Hepatocyte (in vitro differentiated cells): ENCODE results near the gene GORASP1. TPM values are rescaled to one million over a fixed set of nuclear protein-coding genes. Genes with fewer than 3 reads are reported as not detected.

Experiments
- DNase-seq: peaks from one replicate; pipeline ENCODE4 v3.0.0-alpha.2; 2016; ENCODE audit warnings: low spot score
- H2AFZ ChIP-seq: fragments of 200-600 bp; sonication (generic); 2 replicates; pipeline ENCODE4 v1.6.0; 2016; ENCODE audit warnings: antibody characterized with exemption, mild to moderate bottlenecking
- H3K27ac ChIP-seq: fragments of 200-600 bp; sonication (generic); 2 replicates; pipeline ENCODE4 v1.5.1; 2016; ENCODE audit warnings: mild to moderate bottlenecking
- H3K27me3 ChIP-seq: fragments of 200-600 bp; sonication (generic); 2 replicates; pipeline ENCODE4 v1.6.1; 2016
- H3K36me3 ChIP-seq: fragments of 200-600 bp; sonication (generic); replicated peaks from 2 replicates; pipeline ENCODE4 v1.5.1; 2016; ENCODE audit warnings: low read depth; ENCODE audit not compliant: insufficient read depth
- H3K4me1 ChIP-seq: fragments of 200-600 bp; sonication (generic); 2 replicates; pipeline ENCODE4 v1.5.1; 2016; ENCODE audit warnings: mild to moderate bottlenecking, moderate library complexity; ENCODE audit not compliant: insufficient read depth
- H3K4me2 ChIP-seq: fragments of 200-600 bp; sonication (generic); 2 replicates; pipeline ENCODE4 v1.6.0; 2016
- H3K4me3 ChIP-seq: fragments of 200-600 bp; sonication (generic); 2 replicates; pipeline ENCODE4 v1.5.1; 2016; ENCODE audit warnings: mild to moderate bottlenecking
- H3K79me2 ChIP-seq: fragments of 200-600 bp; sonication (generic); 2 replicates; pipeline ENCODE4 v1.6.0; 2017; ENCODE audit warnings: mild to moderate bottlenecking
- H3K9me2 ChIP-seq: fragments of 200-600 bp; sonication (generic); replicated peaks from 2 replicates; pipeline ENCODE4 v1.6.0; 2017; ENCODE audit warnings: mild to moderate bottlenecking; ENCODE audit not compliant: insufficient read depth
- H3K9me3 ChIP-seq: fragments of 200-600 bp; sonication (generic); 2 replicates; pipeline ENCODE4 v1.5.1; 2016; ENCODE audit warnings: low read depth, mild to moderate bottlenecking
- H4K20me1 ChIP-seq: fragments of 200-600 bp; sonication (generic); 2 replicates; pipeline ENCODE4 v1.6.0; 2016; ENCODE audit warnings: mild to moderate bottlenecking; ENCODE audit not compliant: insufficient read depth, poor library complexity, severe bottlenecking
- EZH2 ChIP-seq: fragments of 200-600 bp; sonication (generic); IDR thresholded peaks from 2 replicates; pipeline ENCODE4 v1.6.1; 2016; ENCODE audit warnings: antibody characterized with exemption, mild to moderate bottlenecking, borderline replicate concordance
- EZH2phosphoT487 ChIP-seq: fragments of 200-600 bp; sonication (generic); IDR thresholded peaks from one replicate; pipeline ENCODE4 v1.6.1; 2018; ENCODE audit warnings: antibody characterized with exemption, mild to moderate bottlenecking, low read depth, moderate library complexity; ENCODE audit not compliant: unreplicated experiment, severe bottlenecking
- WGBS: methylation state at CpG from one replicate; pipeline ENCODE4 v1.1.6; 2016; ENCODE audit warnings: low lambda C conversion rate; ENCODE audit errors: missing lambda C conversion rate; 5-methylcytosine and 5-hydroxymethylcytosine counted together
- polyA plus RNA-seq: library from polyadenylated mRNA; unstranded; fragments of >200 nt; fragmentation: Nextera tagmentation; extraction: Ambion mirVana; gene quantifications from 2 replicates; pipeline ENCODE4 v1.2.1, GENCODE V29; 2016
- total RNA-seq: library from RNA; depleted of rRNA; stranded (reverse); fragments of >200 nt; gene quantifications from 2 replicates; pipeline ENCODE4 v1.2.3, GENCODE V29; 2014
- TF ChIP-seq, protein P1 (sequence below): fragments of 200-600 bp; sonication (generic); IDR thresholded peaks from 2 replicates; pipeline ENCODE4 v1.5.1; 2016; ENCODE audit warnings: antibody characterized with exemption, mild to moderate bottlenecking; ENCODE audit not compliant: poor library complexity

Gene GORASP1
- total and polyA plus RNA-seq, 2 experiments from 2014 or later, result 48.6 to 49.0 TPM

DNA sequence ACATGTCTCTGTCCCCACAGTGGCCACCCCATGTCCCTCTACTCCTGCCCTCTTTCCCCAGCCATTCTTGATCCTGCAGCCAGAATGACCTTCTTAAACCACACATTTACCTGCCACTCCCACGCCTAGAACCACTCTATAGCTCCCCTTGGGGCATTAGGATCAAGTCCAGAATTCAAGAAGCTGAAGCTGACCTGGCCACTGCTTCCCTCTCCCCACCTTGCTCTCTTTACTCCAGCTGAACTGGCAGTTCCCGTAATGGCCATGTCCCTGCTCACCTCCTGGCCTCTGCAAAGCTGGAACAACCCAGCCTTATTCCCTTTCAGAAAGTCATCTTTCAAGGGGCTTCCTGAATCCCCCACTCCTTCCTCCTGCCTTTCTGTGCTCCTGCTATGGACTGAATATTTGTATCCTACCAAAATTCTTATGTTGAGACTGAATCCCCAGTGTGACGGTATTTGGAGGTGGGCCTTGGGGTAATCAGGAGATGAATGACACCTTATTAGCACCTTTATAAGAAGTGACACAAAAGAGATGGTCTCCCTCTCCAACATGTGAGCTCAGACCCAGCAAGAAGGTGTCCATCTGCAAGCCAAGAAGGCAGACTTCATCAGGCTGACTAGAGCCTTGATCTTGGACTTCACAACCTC is 42.2 kb upstream of the GORASP1 start:
- H3K4me3 ChIP-seq, result no peak overlapping the region
- H4K20me1 ChIP-seq, result peaks cover 74% of the 10 kb centered on the region
- H3K4me2 ChIP-seq, result peak overlapping the region; percentile 95
- no peaks in the 10 kb centered on the region for H3K9me3 ChIP-seq
- H3K4me1 ChIP-seq, result peaks cover 68% of the 10 kb centered on the region
- peaks cover 10% of the 10 kb centered on the region for H3K36me3 ChIP-seq
- WGBS, result 67% methylated on average over 3 of the region's 3 CpGs
- no peak for DNase-seq
- no peak for TF ChIP-seq EZH2phosphoT487
- no peak for TF ChIP-seq EZH2
- TF ChIP-seq, protein P1, sequence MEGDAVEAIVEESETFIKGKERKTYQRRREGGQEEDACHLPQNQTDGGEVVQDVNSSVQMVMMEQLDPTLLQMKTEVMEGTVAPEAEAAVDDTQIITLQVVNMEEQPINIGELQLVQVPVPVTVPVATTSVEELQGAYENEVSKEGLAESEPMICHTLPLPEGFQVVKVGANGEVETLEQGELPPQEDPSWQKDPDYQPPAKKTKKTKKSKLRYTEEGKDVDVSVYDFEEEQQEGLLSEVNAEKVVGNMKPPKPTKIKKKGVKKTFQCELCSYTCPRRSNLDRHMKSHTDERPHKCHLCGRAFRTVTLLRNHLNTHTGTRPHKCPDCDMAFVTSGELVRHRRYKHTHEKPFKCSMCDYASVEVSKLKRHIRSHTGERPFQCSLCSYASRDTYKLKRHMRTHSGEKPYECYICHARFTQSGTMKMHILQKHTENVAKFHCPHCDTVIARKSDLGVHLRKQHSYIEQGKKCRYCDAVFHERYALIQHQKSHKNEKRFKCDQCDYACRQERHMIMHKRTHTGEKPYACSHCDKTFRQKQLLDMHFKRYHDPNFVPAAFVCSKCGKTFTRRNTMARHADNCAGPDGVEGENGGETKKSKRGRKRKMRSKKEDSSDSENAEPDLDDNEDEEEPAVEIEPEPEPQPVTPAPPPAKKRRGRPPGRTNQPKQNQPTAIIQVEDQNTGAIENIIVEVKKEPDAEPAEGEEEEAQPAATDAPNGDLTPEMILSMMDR, result no peak
- no peak overlapping the region for H2AFZ ChIP-seq
- no peaks in the 10 kb centered on the region for H3K27me3 ChIP-seq
- no peaks in the 10 kb centered on the region for H3K9me2 ChIP-seq
- H3K79me2 ChIP-seq, result peaks cover 79% of the 10 kb centered on the region
- H3K27ac ChIP-seq, result peak overlapping the region; percentile 100

DNA sequence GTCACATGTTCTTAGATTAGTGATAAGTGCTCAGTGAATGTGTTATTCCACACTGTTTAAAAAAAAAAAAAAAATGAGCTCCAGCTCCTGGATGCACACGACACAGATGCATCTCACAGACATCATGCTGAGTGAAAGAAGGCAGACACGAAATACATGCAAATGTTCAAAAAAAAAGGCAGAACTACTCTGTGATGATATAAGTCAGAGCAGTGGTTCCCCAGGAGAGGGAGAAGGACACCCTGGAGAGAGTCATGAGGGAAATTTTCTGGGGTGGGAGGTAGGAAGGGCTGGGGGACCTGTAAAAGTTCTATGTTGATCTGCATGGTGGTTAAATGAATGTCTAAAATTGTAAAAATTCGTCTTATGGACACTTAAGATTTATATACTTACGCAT is 41.6 kb upstream of the GORASP1 start:
- Histone ChIP-seq H3K4me2 (peak overlapping the region; percentile 95), H3K79me2 (peaks cover 85% of the 10 kb centered on the region), H3K9me3 (no peaks in the 10 kb centered on the region), H2AFZ (no peak overlapping the region), H3K36me3 (peaks cover 10% of the 10 kb centered on the region), H3K4me3 (no peak overlapping the region), H3K9me2 (no peaks in the 10 kb centered on the region), H3K27ac (peak overlapping the region; percentile 100), H4K20me1 (peaks cover 77% of the 10 kb centered on the region), H3K4me1 (peaks cover 63% of the 10 kb centered on the region), H3K27me3 (no peaks in the 10 kb centered on the region)
- no peak for TF ChIP-seq EZH2phosphoT487
- TF ChIP-seq EZH2, result no peak
- TF ChIP-seq, protein P1, result no peak
- DNase-seq, result no peak
- 47% methylated on average over 4 of the region's 4 CpGs for WGBS

DNA sequence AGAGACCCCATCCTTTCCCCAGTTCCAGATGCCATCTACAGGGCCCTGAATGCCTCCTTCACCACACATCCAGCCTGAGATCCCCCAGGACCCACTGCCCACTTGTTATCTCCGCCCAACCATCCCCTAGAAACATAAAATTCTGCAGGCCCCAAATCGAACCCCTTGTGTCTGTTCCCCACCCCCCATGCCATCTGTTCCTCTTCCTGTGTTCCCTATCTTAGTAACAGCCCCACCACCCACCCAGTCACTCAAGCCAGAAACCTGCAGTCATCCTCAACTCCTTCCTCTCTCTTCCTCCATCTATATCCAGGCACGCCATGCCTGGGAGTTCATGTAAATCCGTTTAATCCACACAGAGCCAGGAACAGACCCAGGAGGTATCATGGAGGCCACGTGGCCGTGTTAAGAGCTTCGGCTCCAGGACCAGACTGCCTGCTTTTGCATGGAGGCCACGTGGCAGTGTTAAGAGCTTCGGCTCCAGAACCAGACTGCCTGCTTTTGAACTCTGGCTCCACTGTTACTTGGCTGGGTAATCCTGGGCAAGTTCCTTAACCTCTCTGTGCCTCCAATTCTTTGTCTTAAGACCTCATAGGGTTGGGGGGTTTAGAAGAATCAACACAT is 41.1 kb upstream of the GORASP1 start:
- Histone ChIP-seq H2AFZ (no peak overlapping the region), H4K20me1 (peaks cover 80% of the 10 kb centered on the region), H3K27ac (peak overlapping the region; percentile 100), H3K4me2 (peak overlapping the region; percentile 95), H3K4me1 (peaks cover 59% of the 10 kb centered on the region), H3K9me2 (no peaks in the 10 kb centered on the region), H3K4me3 (no peak overlapping the region), H3K79me2 (peaks cover 90% of the 10 kb centered on the region), H3K36me3 (peaks cover 10% of the 10 kb centered on the region), H3K9me3 (no peaks in the 10 kb centered on the region), H3K27me3 (no peaks in the 10 kb centered on the region)
- 40% methylated on average over 9 of the region's 9 CpGs for WGBS
- DNase-seq, result peak; percentile 61
- TF ChIP-seq, protein P1, result no peak
- no peak for TF ChIP-seq EZH2
- TF ChIP-seq EZH2phosphoT487, result no peak
